ENCODE results near the gene ADRM1.

The ADRM1 gene

GRCh38 chr20:62310757-62311121 is 7.9 kb downstream of the ADRM1 start:
- no peak for DNase-seq
- no peak for ATAC-seq

GRCh38 chr20:62311150-62311549 is 8.4 kb downstream of the ADRM1 start:
- no peak for ATAC-seq
- no peak for DNase-seq

GRCh38 chr20:62311832-62312661 is 9.2 kb downstream of the ADRM1 start:
- no peak for DNase-seq
- ATAC-seq = no peak

- ATAC-seq = no peak
- DNase-seq = no peak
Measured at GRCh38 chr20:62312662-62312977, 9.8 kb downstream of the ADRM1 start.

GRCh38 chr20:62313021-62313420 is 10.2 kb downstream of the ADRM1 start:
- no peak for DNase-seq
- no peak for ATAC-seq

GRCh38 chr20:62313460-62314338 is 10.9 kb downstream of the ADRM1 start:
- ATAC-seq (no peak), DNase-seq (no peak)

- ATAC-seq (no peak), DNase-seq (no peak)
Measured at GRCh38 chr20:62314339-62314638, 11.5 kb downstream of the ADRM1 start.

GRCh38 chr20:62314711-62315302 is 12.0 kb downstream of the ADRM1 start:
- DNase-seq = no peak
- ATAC-seq = no peak

- DNase-seq = no peak
- ATAC-seq = no peak
Measured at GRCh38 chr20:62315773-62316172, 13.0 kb downstream of the ADRM1 start.

GRCh38 chr20:62316331-62317166 is 13.8 kb downstream of the ADRM1 start:
- DNase-seq = no peak
- ATAC-seq = no peak

GRCh38 chr20:62317167-62317655 is 14.4 kb downstream of the ADRM1 start:
- ATAC-seq = no peak
- DNase-seq = no peak

GRCh38 chr20:62318400-62319345 is 15.9 kb downstream of the ADRM1 start:
- no peak for ATAC-seq
- no peak for DNase-seq

- DNase-seq = no peak
- no peak for ATAC-seq
Measured at GRCh38 chr20:62319346-62319909, 16.6 kb downstream of the ADRM1 start.

GRCh38 chr20:62320581-62321354 is 18.0 kb downstream of the ADRM1 start:
- ATAC-seq = no peak
- peak; percentile 46 for DNase-seq

- DNase-seq (peak; percentile 49), ATAC-seq (peak; percentile 19)
Measured at GRCh38 chr20:62321521-62321948, 18.7 kb downstream of the ADRM1 start.

- ATAC-seq = no peak
Measured at GRCh38 chr20:62321975-62322374, 19.2 kb downstream of the ADRM1 start.

GRCh38 chr20:62322492-62323041 is 19.8 kb downstream of the ADRM1 start:
- ATAC-seq (no peak), DNase-seq (no peak)

More at GRCh38 chr20:62321975-62322374, 19.2 kb downstream of the ADRM1 start:
- no peak for DNase-seq

GRCh38 chr20:62323146-62323979 is 20.6 kb downstream of the ADRM1 start:
- DNase-seq = no peak
- ATAC-seq = no peak
